ENCODE results near the gene PPFIA1. TPM values are rescaled to one million over a fixed set of nuclear protein-coding genes. Genes with fewer than 3 reads are reported as not detected.

PPFIA1 gene
- total RNA-seq, 2 experiments from 2014 or later, result 29.5 to 30.9 TPM

- H3K36me3 Mint-ChIP-seq, result peaks cover 55% of the 10 kb centered on the region
- peaks cover 3% of the 10 kb centered on the region for H3K27me3 Mint-ChIP-seq
- H3K9me3 Mint-ChIP-seq, result no peaks in the 10 kb centered on the region
- peaks cover 34% of the 10 kb centered on the region for H3K4me1 Mint-ChIP-seq
- DNase-seq, result no peak
- H3K4me3 Mint-ChIP-seq, result no peak overlapping the region
- H3K27ac Mint-ChIP-seq, result peak overlapping the region; percentile 96
Measured at GRCh38 chr11:70364178-70364577, 93.7 kb downstream of the PPFIA1 start.

GRCh38 chr11:70364745-70365543 is 94.5 kb downstream of the PPFIA1 start:
- peak; percentile 84 for DNase-seq
- Mint-ChIP-seq H3K36me3 (peaks cover 53% of the 10 kb centered on the region), H3K9me3 (no peaks in the 10 kb centered on the region), H3K4me1 (peaks cover 34% of the 10 kb centered on the region), H3K27me3 (peaks cover 3% of the 10 kb centered on the region), H3K27ac (peak overlapping the region; percentile 96), H3K4me3 (peak overlapping the region; percentile 71)

GRCh38 chr11:70365544-70365927 is 95.0 kb downstream of the PPFIA1 start:
- Mint-ChIP-seq H3K4me3 (peak overlapping the region; percentile 71), H3K27ac (peak overlapping the region; percentile 96), H3K9me3 (peaks cover 1% of the 10 kb centered on the region), H3K36me3 (peaks cover 56% of the 10 kb centered on the region), H3K27me3 (peaks cover 3% of the 10 kb centered on the region), H3K4me1 (peaks cover 34% of the 10 kb centered on the region)
- no peak for DNase-seq

DNA sequence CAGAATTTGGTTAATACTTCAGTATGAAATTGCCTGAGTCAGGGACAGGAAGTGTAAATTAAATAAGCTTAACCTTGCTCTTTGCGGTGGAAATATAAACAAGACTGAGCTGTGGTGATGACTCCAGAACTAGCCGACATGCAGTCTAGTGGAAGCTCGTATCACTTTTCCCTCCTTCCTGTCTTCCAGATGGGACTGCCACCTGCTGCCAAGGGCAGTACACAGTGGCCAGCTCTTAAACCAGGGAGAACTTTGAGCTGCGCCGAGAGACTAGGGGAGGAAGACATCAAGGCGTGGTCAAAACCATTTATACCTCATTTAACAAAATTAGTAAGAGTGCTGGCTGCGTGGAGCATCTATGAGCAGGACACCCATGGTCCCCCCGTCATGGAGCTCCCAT is 96.6 kb downstream of the PPFIA1 start:
- H3K4me1 Mint-ChIP-seq, result peaks cover 34% of the 10 kb centered on the region
- peaks cover 3% of the 10 kb centered on the region for H3K27me3 Mint-ChIP-seq
- no peak overlapping the region for H3K27ac Mint-ChIP-seq
- H3K36me3 Mint-ChIP-seq, result peaks cover 49% of the 10 kb centered on the region
- DNase-seq, result no peak
- H3K9me3 Mint-ChIP-seq, result peaks cover 4% of the 10 kb centered on the region
- no peak overlapping the region for H3K4me3 Mint-ChIP-seq

DNA sequence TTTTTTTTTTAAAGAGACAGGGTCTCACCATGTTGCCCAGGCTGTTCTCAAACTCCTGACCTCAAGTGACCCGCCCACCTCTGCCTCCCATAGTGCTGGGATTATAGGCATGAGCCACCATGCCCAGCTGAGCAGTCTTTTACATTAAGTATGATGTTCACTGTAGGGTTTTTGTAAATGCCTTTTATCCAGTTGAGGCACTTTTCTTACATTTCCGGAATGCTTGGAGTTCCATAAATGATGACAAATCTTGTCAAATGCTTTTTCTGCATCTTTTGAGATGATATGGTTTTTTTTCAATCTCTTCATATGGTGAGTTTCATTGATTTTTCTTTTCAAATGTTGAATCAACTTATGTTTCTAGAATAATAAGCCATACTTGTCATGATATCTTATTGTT is 98.5 kb downstream of the PPFIA1 start:
- H3K9me3 Mint-ChIP-seq, result peaks cover 4% of the 10 kb centered on the region
- H3K27me3 Mint-ChIP-seq, result peaks cover 3% of the 10 kb centered on the region
- no peak overlapping the region for H3K4me3 Mint-ChIP-seq
- H3K27ac Mint-ChIP-seq, result no peak overlapping the region
- peaks cover 29% of the 10 kb centered on the region for H3K4me1 Mint-ChIP-seq
- peaks cover 46% of the 10 kb centered on the region for H3K36me3 Mint-ChIP-seq
- no peak for DNase-seq

- peaks cover 32% of the 10 kb centered on the region for H3K36me3 Mint-ChIP-seq
- H3K27me3 Mint-ChIP-seq, result no peaks in the 10 kb centered on the region
- no peak overlapping the region for H3K27ac Mint-ChIP-seq
- no peak overlapping the region for H3K4me3 Mint-ChIP-seq
- DNase-seq, result no peak
- peaks cover 4% of the 10 kb centered on the region for H3K9me3 Mint-ChIP-seq
- H3K4me1 Mint-ChIP-seq, result peaks cover 9% of the 10 kb centered on the region
Measured at GRCh38 chr11:70371241-70371640, 100.8 kb downstream of the PPFIA1 start.

DNA sequence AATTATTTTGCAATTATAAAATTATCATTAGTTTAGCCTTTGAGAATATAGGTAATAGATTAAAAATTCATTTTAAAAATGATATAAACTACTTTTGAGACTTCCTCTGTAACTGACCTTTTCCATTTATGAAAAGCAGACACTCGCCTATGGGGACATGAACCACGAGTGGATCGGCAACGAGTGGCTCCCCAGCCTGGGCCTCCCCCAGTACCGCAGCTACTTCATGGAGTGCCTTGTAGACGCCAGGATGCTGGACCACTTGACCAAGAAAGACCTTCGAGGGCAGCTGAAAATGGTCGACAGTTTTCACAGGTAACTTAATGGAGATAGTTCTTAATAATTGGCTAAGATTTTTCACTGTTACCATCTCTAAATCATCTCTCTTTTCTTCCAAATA is 101.6 kb downstream of the PPFIA1 start:
- Mint-ChIP-seq H3K36me3 (peaks cover 36% of the 10 kb centered on the region), H3K4me3 (no peak overlapping the region), H3K27ac (no peak overlapping the region), H3K9me3 (peaks cover 4% of the 10 kb centered on the region), H3K4me1 (peaks cover 7% of the 10 kb centered on the region), H3K27me3 (no peaks in the 10 kb centered on the region)
- no peak for DNase-seq

DNA sequence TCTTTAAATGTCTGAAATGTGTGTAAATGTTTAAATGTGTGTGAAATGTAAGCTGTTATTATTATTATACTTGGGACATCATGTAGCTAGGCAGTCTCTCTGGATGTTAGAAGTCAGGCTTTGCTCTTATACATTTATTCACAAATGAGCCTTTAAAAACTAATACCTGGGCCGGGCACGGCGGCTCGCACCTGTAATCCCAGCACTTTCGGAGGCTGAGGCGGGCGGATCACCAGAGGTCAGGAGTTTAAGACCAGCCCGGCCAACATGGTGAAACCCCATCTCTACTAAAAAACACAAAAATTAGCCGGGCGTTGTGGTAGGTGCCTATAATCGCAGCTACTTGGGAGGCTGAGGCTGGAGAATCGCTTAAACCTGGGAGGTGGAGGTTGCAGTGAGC is 106.1 kb downstream of the PPFIA1 start:
- Mint-ChIP-seq H3K27ac (no peak overlapping the region), H3K4me3 (no peak overlapping the region), H3K36me3 (peaks cover 29% of the 10 kb centered on the region), H3K9me3 (no peaks in the 10 kb centered on the region), H3K4me1 (peaks cover 11% of the 10 kb centered on the region), H3K27me3 (no peaks in the 10 kb centered on the region)
- no peak for DNase-seq

DNA sequence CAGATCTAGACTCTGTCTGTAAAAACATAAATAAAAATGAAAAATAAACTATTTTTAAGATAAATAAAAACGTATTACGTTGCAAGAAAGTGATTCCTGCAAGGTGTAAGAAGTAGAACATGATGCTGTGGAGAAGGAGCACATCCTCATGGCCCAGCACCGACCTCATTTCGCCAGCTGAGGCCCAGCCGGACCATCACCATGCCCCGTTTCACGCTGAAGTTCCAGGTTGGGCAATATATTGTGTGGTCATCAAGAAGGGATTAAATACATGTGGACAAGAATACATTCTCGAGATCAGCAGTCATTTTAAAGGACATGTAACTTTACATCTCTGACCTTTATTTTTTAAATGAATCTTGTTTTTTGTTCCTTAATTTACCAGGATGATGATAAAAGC is 107.2 kb downstream of the PPFIA1 start:
- Mint-ChIP-seq H3K4me1 (peaks cover 14% of the 10 kb centered on the region), H3K9me3 (no peaks in the 10 kb centered on the region), H3K36me3 (peaks cover 26% of the 10 kb centered on the region), H3K27ac (no peak overlapping the region), H3K4me3 (no peak overlapping the region), H3K27me3 (no peaks in the 10 kb centered on the region)
- no peak for DNase-seq

DNA sequence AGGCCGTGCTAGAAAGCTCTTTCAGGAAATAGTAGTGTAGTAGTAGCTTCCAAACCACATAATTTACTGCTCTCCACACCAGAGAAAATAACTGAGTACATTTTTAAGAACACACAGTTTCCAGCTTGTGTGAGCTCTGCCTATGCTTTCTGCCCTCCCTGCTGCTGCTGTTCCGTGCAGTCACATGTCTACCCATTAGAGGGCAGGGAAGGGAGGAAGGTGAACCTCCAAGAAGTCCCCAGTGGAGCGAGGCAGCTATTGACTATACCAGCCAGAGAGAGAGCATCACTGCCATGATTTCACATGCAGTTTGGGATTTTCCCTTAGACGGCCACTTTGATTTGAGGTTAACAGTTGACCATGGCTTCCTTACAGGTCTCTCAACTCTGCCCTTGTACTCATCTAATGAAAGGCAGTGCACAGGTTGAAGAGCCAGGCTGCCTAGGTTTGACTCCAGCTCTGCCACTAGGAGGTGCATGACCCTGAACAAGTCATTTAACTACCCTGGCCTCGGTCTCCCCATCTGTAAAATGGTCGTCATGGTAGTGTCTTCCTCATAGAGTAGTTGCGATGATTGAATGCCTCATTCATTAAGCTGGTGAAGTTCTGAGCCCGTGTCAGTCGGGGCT is 108.1 kb downstream of the PPFIA1 start:
- H3K36me3 Mint-ChIP-seq, result peaks cover 21% of the 10 kb centered on the region
- no peaks in the 10 kb centered on the region for H3K27me3 Mint-ChIP-seq
- H3K4me3 Mint-ChIP-seq, result no peak overlapping the region
- no peak for DNase-seq
- H3K4me1 Mint-ChIP-seq, result peaks cover 14% of the 10 kb centered on the region
- H3K9me3 Mint-ChIP-seq, result no peaks in the 10 kb centered on the region
- no peak overlapping the region for H3K27ac Mint-ChIP-seq

DNA sequence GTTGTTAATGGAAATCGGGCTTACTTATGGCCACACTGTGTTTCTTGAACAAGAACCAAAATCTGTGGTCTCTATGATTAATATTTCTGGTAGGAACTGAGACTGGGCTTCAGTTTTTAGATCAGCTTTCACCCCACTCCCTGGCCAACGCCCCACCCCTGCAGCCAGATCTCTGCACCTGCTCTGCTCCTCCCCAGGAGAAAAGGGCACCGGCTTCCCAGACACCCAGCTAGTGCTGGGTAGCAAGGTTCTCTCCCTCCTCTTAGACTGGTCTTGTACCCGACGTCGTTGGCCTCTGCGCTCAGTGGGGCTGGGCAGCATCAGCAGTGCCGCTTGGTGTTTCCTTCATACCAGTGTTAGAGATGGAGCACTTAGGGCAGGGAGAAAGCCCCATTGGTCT is 110.9 kb downstream of the PPFIA1 start:
- Mint-ChIP-seq H3K36me3 (peaks cover 28% of the 10 kb centered on the region), H3K27ac (peak overlapping the region; percentile 19), H3K9me3 (no peaks in the 10 kb centered on the region), H3K27me3 (no peaks in the 10 kb centered on the region), H3K4me1 (peaks cover 14% of the 10 kb centered on the region), H3K4me3 (no peak overlapping the region)
- DNase-seq, result no peak

DNA sequence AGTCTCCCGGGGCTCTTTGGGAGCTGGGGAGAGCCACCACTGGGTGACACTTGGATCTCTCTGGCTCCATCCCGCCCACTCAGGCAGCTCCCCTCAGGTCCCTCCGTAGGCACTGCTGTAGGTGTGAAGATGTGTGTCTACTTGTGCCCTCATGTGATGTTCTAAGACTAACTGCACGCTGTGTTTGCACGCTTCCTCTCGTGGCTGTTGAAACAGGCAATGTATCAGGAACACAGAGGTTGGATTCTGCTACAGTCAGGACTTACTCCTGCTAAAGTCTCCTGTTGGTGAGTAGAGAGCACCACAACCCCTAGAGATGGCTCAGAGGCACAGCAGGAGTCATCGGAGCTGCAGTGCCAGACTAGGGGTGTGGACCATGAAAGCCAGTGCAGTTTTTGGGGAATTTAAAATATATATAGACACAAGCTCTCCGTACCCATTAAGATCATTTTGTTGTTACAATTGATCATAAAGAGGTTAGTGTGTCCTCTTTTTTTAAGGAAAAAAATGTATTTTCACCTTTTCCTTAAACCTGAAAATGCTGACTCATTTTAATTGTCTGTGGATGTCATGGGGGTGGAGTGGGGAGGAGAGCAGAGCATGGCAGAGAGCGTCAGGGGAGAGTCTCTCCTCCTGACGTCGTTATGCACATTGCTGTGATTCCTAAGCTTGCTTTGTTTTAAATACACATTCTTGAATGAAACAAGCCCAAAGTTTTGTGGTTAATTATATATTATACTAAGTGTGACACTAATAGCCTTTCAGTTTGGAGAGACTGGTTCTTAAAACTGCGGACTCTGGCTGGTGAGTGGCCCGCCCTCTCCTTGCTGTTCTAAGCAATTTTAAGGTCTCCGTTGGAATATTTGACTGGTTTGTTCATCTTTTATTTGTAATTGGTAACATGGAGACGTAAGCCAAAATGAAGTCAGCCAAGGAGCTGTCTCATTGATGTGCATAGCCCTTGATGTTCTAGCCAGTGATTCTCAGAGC is 111.7 kb downstream of the PPFIA1 start:
- Mint-ChIP-seq H3K4me3 (no peak overlapping the region), H3K27ac (no peak overlapping the region), H3K4me1 (peaks cover 11% of the 10 kb centered on the region), H3K27me3 (no peaks in the 10 kb centered on the region), H3K36me3 (peaks cover 20% of the 10 kb centered on the region), H3K9me3 (no peaks in the 10 kb centered on the region)
- DNase-seq, result no peak

- no peak for DNase-seq
- peaks cover 15% of the 10 kb centered on the region for H3K36me3 Mint-ChIP-seq
- H3K4me1 Mint-ChIP-seq, result peaks cover 8% of the 10 kb centered on the region
- H3K27ac Mint-ChIP-seq, result no peak overlapping the region
- no peaks in the 10 kb centered on the region for H3K27me3 Mint-ChIP-seq
- H3K4me3 Mint-ChIP-seq, result no peak overlapping the region
- H3K9me3 Mint-ChIP-seq, result peaks cover 3% of the 10 kb centered on the region
Measured at GRCh38 chr11:70383664-70384565, 113.4 kb downstream of the PPFIA1 start.

DNA sequence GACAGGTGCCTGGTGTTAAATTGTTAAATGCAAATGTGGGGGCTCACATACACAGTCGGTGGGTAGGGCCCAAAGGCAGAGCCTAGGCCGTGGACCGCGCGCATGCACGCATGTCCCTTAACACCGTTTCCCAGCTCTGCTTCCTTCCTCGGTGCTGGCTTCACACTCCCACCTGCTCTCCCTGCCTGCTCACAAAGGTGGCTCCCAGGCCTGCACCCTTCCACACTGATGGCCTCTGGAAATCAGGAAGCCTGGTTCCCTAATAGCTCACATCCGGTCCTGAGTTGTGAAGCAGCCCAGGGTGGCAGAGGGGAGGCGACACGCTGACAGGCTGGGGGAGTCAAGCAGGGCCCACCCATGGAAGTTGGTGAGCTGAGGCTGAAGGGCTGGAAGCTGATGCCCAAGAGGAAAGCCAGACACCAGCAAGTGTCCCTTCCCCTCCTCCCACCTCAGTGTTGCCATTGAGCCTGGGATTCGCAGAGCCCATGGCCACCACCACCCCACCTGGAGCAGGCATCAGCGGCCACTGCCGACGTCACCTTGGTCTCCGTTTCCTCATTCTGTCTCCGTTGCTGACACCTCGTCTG is 114.2 kb downstream of the PPFIA1 start:
- no peak overlapping the region for H3K27ac Mint-ChIP-seq
- H3K4me1 Mint-ChIP-seq, result peaks cover 8% of the 10 kb centered on the region

More for the DNA sequence above, 114.2 kb downstream of the PPFIA1 start:
- H3K27me3 Mint-ChIP-seq, result no peaks in the 10 kb centered on the region
- no peak for DNase-seq
- no peak overlapping the region for H3K4me3 Mint-ChIP-seq
- peaks cover 15% of the 10 kb centered on the region for H3K36me3 Mint-ChIP-seq
- H3K9me3 Mint-ChIP-seq, result peaks cover 3% of the 10 kb centered on the region
